Measurements from ENCODE around the gene MAP3K19. TPM values are rescaled to one million over a fixed set of nuclear protein-coding genes. Genes with fewer than 3 reads are reported as not detected.
A peak's percentile ranks its signal among the peaks of the same experiment; 100 is the strongest.
"Not testable (repeated sequence)": the region's sequence is repeated elsewhere in the genome, so short reads cannot be mapped to it uniquely, and the experiment has no call there.

Gene MAP3K19
- total RNA-seq, 1 experiment from 2014 or later, result not detected

- peak; percentile 42 for DNase-seq (ENCODE audit: low read depth)
Observed at GRCh38 chr2:134988994-134989605, 58.1 kb downstream of the MAP3K19 start.

GRCh38 chr2:134985061-134985460, 62.2 kb downstream of the MAP3K19 start:
- no peak for DNase-seq (ENCODE audit: low read depth)

GRCh38 chr2:134982603-134983002, 64.6 kb downstream of the MAP3K19 start:
- DNase-seq (ENCODE audit: low read depth), result no peak

GRCh38 chr2:134980639-134981038, 66.6 kb downstream of the MAP3K19 start:
- no peak for DNase-seq (ENCODE audit: low read depth)

- DNase-seq (ENCODE audit: low read depth), result no peak
Observed at GRCh38 chr2:134979221-134979620, 68.0 kb downstream of the MAP3K19 start.

- DNase-seq (ENCODE audit: low read depth), result not testable (repeated sequence)
Observed at GRCh38 chr2:134977104-134977503, 70.1 kb downstream of the MAP3K19 start.

GRCh38 chr2:134976074-134976702, 71.1 kb downstream of the MAP3K19 start:
- no peak for DNase-seq (ENCODE audit: low read depth)

- no peak for DNase-seq (ENCODE audit: low read depth)
Observed at GRCh38 chr2:134975281-134976009, 71.8 kb downstream of the MAP3K19 start.

- DNase-seq (ENCODE audit: low read depth), result no peak
Observed at GRCh38 chr2:134973241-134974138, 73.8 kb downstream of the MAP3K19 start.

- not testable (repeated sequence) for DNase-seq (ENCODE audit: low read depth)
Observed at GRCh38 chr2:134967166-134967565, 80.1 kb downstream of the MAP3K19 start.

- DNase-seq (ENCODE audit: low read depth), result no peak
Observed at GRCh38 chr2:134957477-134957876, 89.8 kb downstream of the MAP3K19 start.

GRCh38 chr2:134955744-134956143, 91.5 kb downstream of the MAP3K19 start:
- no peak for DNase-seq (ENCODE audit: low read depth)

GRCh38 chr2:134954065-134954464, 93.2 kb downstream of the MAP3K19 start:
- DNase-seq (ENCODE audit: low read depth), result no peak

GRCh38 chr2:134952608-134953007, 94.6 kb downstream of the MAP3K19 start:
- no peak for DNase-seq (ENCODE audit: low read depth)

- DNase-seq (ENCODE audit: low read depth), result no peak
Observed at GRCh38 chr2:134950886-134951285, 96.4 kb downstream of the MAP3K19 start.

- no peak for DNase-seq (ENCODE audit: low read depth)
Observed at GRCh38 chr2:134949981-134950708, 97.1 kb downstream of the MAP3K19 start.

GRCh38 chr2:134946073-134946472, 101.2 kb downstream of the MAP3K19 start:
- no peak for DNase-seq (ENCODE audit: low read depth)

- DNase-seq (ENCODE audit: low read depth), result no peak
Observed at GRCh38 chr2:134944975-134945374, 102.3 kb downstream of the MAP3K19 start.

GRCh38 chr2:134943540-134943939, 103.7 kb downstream of the MAP3K19 start:
- no peak for DNase-seq (ENCODE audit: low read depth)

- no peak for DNase-seq (ENCODE audit: low read depth)
Observed at GRCh38 chr2:134936691-134937090, 110.6 kb downstream of the MAP3K19 start.

- no peak for DNase-seq (ENCODE audit: low read depth)
Observed at GRCh38 chr2:134934641-134935040, 112.6 kb downstream of the MAP3K19 start.

Measured in RPMI7951 (cell line).